GM12878 (cell line): Measurements from ENCODE around the gene MTHFR. TPM values are rescaled to one million over a fixed set of nuclear protein-coding genes. Genes with fewer than 3 reads are reported as not detected.
A peak's percentile ranks its signal among the peaks of the same experiment; 100 is the strongest.

Experiments
- BACH1 ChIP-seq: fragments of 450-650 bp; IDR thresholded peaks from 2 replicates; pipeline ENCODE4 v1.6.1; 2017; ENCODE audit warnings: mild to moderate bottlenecking, borderline replicate concordance
- BCL11A ChIP-seq: IDR thresholded peaks from 2 replicates; pipeline ENCODE4 v1.6.1; 2011; ENCODE audit warnings: low read depth, low read length
- CBX3 ChIP-seq: fragments of 200-600 bp; sonication (generic); IDR thresholded peaks from 2 replicates; pipeline ENCODE4 v1.6.1; 2016; ENCODE audit warnings: low read depth, borderline replicate concordance
- EP300 ChIP-seq, 2 experiments: fragments of 150-350 bp in 1 of 2; IDR thresholded peaks; 2 replicates each; pipeline ENCODE4 v1.6.1; 2011 to 2012; ENCODE audit warnings: low read depth in 2 of 2, low read length in 2 of 2, borderline replicate concordance in 1 of 2, improper control_type of control experiment in 1 of 2, inconsistent platforms in 1 of 2; ENCODE audit not compliant: control insufficient read depth in 1 of 2
- EZH2 ChIP-seq: IDR thresholded peaks from 2 replicates; pipeline ENCODE4 v1.6.1; 2012; ENCODE audit warnings: low read depth, mild to moderate bottlenecking, control low read depth, inconsistent platforms, low read length, borderline replicate concordance; ENCODE audit not compliant: control insufficient read depth
- HDGF ChIP-seq: fragments of 450-650 bp; IDR thresholded peaks from 2 replicates; pipeline ENCODE4 v1.6.1; 2016; ENCODE audit warnings: antibody characterized with exemption
- IRF4 ChIP-seq: IDR thresholded peaks from 2 replicates; pipeline ENCODE4 v1.6.1; 2011; ENCODE audit warnings: low read depth, low read length
- KAT2A ChIP-seq: conservative IDR thresholded peaks from 2 replicates; pipeline ENCODE4 v1.6.1; 2011; ENCODE audit warnings: low read depth, low read length; ENCODE audit not compliant: control insufficient read depth
- MEF2B ChIP-seq: fragments of 450-650 bp; IDR thresholded peaks from 2 replicates; pipeline ENCODE4 v1.6.1; 2018; ENCODE audit warnings: mild to moderate bottlenecking, moderate library complexity; ENCODE audit not compliant: partially characterized antibody, poor library complexity, severe bottlenecking
- MTA3 ChIP-seq: IDR thresholded peaks from 2 replicates; pipeline ENCODE4 v1.6.1; 2012; ENCODE audit warnings: low read length, inconsistent platforms, borderline replicate concordance
- NR2C1 ChIP-seq: fragments of 450-650 bp; IDR thresholded peaks from 2 replicates; pipeline ENCODE4 v1.6.1; 2017; ENCODE audit warnings: antibody characterized with exemption, mild to moderate bottlenecking, moderate library complexity
- NR2C2 ChIP-seq: IDR thresholded peaks from 2 replicates; pipeline ENCODE4 v1.6.1; 2011; ENCODE audit warnings: borderline replicate concordance, low read depth; ENCODE audit not compliant: control insufficient read depth, insufficient read length
- RFX5 ChIP-seq: IDR thresholded peaks from 2 replicates; pipeline ENCODE4 v1.6.1; 2011; ENCODE audit warnings: low read depth, low read length, improper control_type of control experiment
- SPI1 ChIP-seq: IDR thresholded peaks from 2 replicates; pipeline ENCODE4 v1.6.1; 2011; ENCODE audit warnings: low read depth, mild to moderate bottlenecking, low read length, moderate library complexity, borderline replicate concordance; ENCODE audit not compliant: insufficient read depth
- SUZ12 ChIP-seq: fragments of 200-600 bp; sonication (generic); IDR thresholded peaks from one replicate; pipeline ENCODE4 v1.6.1; 2018; ENCODE audit warnings: antibody characterized with exemption, mild to moderate bottlenecking; ENCODE audit not compliant: unreplicated experiment
- TCF12 ChIP-seq: IDR thresholded peaks from 2 replicates; pipeline ENCODE4 v1.6.1; 2011; ENCODE audit warnings: low read depth, mild to moderate bottlenecking, low read length
- TCF3 ChIP-seq: IDR thresholded peaks from 2 replicates; pipeline ENCODE4 v1.6.1; 2012; ENCODE audit warnings: low read depth, mild to moderate bottlenecking, low read length, borderline replicate concordance; ENCODE audit not compliant: insufficient read depth
- ZBED1 ChIP-seq: IDR thresholded peaks from 2 replicates; pipeline ENCODE4 v1.6.1; 2016; ENCODE audit warnings: borderline replicate concordance
- ZNF207 ChIP-seq: fragments of 450-650 bp; IDR thresholded peaks from 2 replicates; pipeline ENCODE4 v1.6.1; 2014; ENCODE audit warnings: antibody characterized with exemption, mild to moderate bottlenecking, borderline replicate concordance
- polyA plus RNA-seq, 11 experiments: library from polyadenylated mRNA; depleted of rRNA in 4 of 11; unstranded in 6 of 11; stranded (reverse) in 5 of 11; fragments of >200 nt; fragmentation: Nextera tagmentation in 4 of 11; fragmentation: Illumina TruSeq in 1 of 11; extraction: Ambion mirVana in 4 of 11; extraction: Trizol in 1 of 11; gene quantifications; 1 replicate in 1 of 11; 2 replicates in 10 of 11; pipeline versions ENCODE4 v1.2.1 to v1.2.3, GENCODE V29; 2011 to 2016; ENCODE audit warnings: inconsistent platforms in 2 of 11, missing spikeins in 2 of 11, low read depth in 1 of 11
- total RNA-seq, 4 experiments: library from RNA; depleted of rRNA in 3 of 4; stranded (reverse); fragments of >200 nt in 3 of 4; fragmentation: Illumina TruSeq in 1 of 4; extraction: Trizol in 1 of 4; gene quantifications; 2 replicates each; pipeline versions ENCODE4 v1.2.1 to v1.2.3, GENCODE V29; 2013 to 2021
- TF ChIP-seq, protein P1 (sequence below): fragments of 450-650 bp; IDR thresholded peaks from 2 replicates; pipeline ENCODE4 v1.6.1; 2016; ENCODE audit warnings: mild to moderate bottlenecking
- TF ChIP-seq, protein P2 (sequence below): fragments of 450-650 bp; IDR thresholded peaks from 2 replicates; pipeline ENCODE4 v1.6.1; 2016; ENCODE audit warnings: mild to moderate bottlenecking, moderate library complexity, borderline replicate concordance
- TF ChIP-seq, protein P3 (sequence below): fragments of 450-650 bp; conservative IDR thresholded peaks from 2 replicates; pipeline ENCODE4 v1.6.1; 2017; ENCODE audit warnings: mild to moderate bottlenecking, moderate library complexity
- TF ChIP-seq, protein P4 (sequence below): fragments of 450-650 bp; IDR thresholded peaks from 2 replicates; pipeline ENCODE4 v1.6.1; 2017; ENCODE audit warnings: borderline replicate concordance

MTHFR gene
- total and polyA plus RNA-seq, 10 of the 15 experiments (the other 5 are each of a cell fraction or from before 2014, with no cell fraction given) = 1.0 to 16.8 (median 9.4) TPM

DNA sequence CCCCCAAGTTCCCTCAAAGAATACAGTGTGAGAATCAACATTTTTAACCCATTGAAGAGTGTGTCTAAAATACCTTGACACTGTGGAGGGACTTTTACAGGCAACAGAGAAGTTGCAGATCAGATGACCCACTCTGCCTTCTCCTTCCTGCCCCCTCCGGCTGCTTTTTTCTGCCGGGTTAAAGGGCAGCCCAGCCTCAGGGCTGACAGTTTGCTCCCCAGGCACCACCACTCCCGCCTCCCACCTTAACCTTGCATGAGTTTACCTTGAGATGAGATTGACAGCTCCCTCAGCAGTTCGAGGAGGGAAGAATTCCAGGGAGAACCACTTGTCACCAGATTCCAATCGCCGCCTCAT is 3.2 kb downstream of the MTHFR start (continued):
- TF ChIP-seq SUZ12 = no peak
- 0 out of 2 replicates have a peak, but pooled peaks have one; percentile 27 for TF ChIP-seq ZNF207
- TF ChIP-seq IRF4 = no peak
- TF ChIP-seq TCF12 = no peak
- no peak for TF ChIP-seq BCL11A
- peak; percentile 96 for TF ChIP-seq NR2C1
- TF ChIP-seq ZBED1 = no peak
- TF ChIP-seq SPI1 = no peak
- TF ChIP-seq, protein P1, sequence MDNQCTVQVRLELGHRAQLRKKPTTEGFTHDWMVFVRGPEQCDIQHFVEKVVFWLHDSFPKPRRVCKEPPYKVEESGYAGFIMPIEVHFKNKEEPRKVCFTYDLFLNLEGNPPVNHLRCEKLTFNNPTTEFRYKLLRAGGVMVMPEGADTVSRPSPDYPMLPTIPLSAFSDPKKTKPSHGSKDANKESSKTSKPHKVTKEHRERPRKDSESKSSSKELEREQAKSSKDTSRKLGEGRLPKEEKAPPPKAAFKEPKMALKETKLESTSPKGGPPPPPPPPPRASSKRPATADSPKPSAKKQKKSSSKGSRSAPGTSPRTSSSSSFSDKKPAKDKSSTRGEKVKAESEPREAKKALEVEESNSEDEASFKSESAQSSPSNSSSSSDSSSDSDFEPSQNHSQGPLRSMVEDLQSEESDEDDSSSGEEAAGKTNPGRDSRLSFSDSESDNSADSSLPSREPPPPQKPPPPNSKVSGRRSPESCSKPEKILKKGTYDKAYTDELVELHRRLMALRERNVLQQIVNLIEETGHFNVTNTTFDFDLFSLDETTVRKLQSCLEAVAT = 0 out of 2 replicates have a peak, but pooled peaks have one; percentile 13
- TF ChIP-seq NR2C2 = peak; percentile 83
- TF ChIP-seq EP300 (IDR thresholded peaks at IDR 0.05; ENCODE audit: borderline replicate concordance in 1 of 2, control insufficient read depth in 1 of 2, low read depth in 2 of 2, low read length in 2 of 2) = no peak
- peak; percentile 32; the same call in 1 of the 2 replicates for TF ChIP-seq HDGF
- TF ChIP-seq TCF3 = no peak
- TF ChIP-seq RFX5 = no peak
- TF ChIP-seq, protein P2, sequence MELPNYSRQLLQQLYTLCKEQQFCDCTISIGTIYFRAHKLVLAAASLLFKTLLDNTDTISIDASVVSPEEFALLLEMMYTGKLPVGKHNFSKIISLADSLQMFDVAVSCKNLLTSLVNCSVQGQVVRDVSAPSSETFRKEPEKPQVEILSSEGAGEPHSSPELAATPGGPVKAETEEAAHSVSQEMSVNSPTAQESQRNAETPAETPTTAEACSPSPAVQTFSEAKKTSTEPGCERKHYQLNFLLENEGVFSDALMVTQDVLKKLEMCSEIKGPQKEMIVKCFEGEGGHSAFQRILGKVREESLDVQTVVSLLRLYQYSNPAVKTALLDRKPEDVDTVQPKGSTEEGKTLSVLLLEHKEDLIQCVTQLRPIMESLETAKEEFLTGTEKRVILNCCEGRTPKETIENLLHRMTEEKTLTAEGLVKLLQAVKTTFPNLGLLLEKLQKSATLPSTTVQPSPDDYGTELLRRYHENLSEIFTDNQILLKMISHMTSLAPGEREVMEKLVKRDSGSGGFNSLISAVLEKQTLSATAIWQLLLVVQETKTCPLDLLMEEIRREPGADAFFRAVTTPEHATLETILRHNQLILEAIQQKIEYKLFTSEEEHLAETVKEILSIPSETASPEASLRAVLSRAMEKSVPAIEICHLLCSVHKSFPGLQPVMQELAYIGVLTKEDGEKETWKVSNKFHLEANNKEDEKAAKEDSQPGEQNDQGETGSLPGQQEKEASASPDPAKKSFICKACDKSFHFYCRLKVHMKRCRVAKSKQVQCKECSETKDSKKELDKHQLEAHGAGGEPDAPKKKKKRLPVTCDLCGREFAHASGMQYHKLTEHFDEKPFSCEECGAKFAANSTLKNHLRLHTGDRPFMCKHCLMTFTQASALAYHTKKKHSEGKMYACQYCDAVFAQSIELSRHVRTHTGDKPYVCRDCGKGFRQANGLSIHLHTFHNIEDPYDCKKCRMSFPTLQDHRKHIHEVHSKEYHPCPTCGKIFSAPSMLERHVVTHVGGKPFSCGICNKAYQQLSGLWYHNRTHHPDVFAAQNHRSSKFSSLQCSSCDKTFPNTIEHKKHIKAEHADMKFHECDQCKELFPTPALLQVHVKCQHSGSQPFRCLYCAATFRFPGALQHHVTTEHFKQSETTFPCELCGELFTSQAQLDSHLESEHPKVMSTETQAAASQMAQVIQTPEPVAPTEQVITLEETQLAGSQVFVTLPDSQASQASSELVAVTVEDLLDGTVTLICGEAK = peak; percentile 85; the same call in 1 of the 2 replicates
- no peak for TF ChIP-seq EZH2
- TF ChIP-seq BACH1 = no peak
- no peak for TF ChIP-seq CBX3
- TF ChIP-seq, protein P3, sequence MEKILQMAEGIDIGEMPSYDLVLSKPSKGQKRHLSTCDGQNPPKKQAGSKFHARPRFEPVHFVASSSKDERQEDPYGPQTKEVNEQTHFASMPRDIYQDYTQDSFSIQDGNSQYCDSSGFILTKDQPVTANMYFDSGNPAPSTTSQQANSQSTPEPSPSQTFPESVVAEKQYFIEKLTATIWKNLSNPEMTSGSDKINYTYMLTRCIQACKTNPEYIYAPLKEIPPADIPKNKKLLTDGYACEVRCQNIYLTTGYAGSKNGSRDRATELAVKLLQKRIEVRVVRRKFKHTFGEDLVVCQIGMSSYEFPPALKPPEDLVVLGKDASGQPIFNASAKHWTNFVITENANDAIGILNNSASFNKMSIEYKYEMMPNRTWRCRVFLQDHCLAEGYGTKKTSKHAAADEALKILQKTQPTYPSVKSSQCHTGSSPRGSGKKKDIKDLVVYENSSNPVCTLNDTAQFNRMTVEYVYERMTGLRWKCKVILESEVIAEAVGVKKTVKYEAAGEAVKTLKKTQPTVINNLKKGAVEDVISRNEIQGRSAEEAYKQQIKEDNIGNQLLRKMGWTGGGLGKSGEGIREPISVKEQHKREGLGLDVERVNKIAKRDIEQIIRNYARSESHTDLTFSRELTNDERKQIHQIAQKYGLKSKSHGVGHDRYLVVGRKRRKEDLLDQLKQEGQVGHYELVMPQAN = no peak
- no peak for TF ChIP-seq KAT2A
- TF ChIP-seq MTA3 = no peak
- no peak for TF ChIP-seq MEF2B
- TF ChIP-seq, protein P4, sequence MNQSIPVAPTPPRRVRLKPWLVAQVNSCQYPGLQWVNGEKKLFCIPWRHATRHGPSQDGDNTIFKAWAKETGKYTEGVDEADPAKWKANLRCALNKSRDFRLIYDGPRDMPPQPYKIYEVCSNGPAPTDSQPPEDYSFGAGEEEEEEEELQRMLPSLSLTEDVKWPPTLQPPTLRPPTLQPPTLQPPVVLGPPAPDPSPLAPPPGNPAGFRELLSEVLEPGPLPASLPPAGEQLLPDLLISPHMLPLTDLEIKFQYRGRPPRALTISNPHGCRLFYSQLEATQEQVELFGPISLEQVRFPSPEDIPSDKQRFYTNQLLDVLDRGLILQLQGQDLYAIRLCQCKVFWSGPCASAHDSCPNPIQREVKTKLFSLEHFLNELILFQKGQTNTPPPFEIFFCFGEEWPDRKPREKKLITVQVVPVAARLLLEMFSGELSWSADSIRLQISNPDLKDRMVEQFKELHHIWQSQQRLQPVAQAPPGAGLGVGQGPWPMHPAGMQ = no peak
